ENCODE data around the gene MARCHF5. TPM values are rescaled to one million over a fixed set of nuclear protein-coding genes. Genes with fewer than 3 reads are reported as not detected.

Gene MARCHF5
- total and polyA plus RNA-seq, 2 of the 8 experiments (the other 6 are each of a cell fraction or from before 2014, with no cell fraction given), result 8.7 to 26.8 TPM

- FAIRE-seq (no peak), DNase-seq (ENCODE audit: low read depth in 1 of 2, low spot score in 2 of 2) (no peak)
- 0 out of 4 replicates have a peak, but pooled peaks cover 0 to 3% of the 10 kb centered on the region in 2 experiments for H3K79me2 ChIP-seq (ENCODE audit: control insufficient read depth in 1 of 2, insufficient read depth in 2 of 2, low read length in 2 of 2)
- H3K56ac ChIP-seq (replicated peaks; ENCODE audit: insufficient read length, low read depth, low read length), result no peak overlapping the region
- no peak overlapping the region for H2AK5ac ChIP-seq (ENCODE audit: low read depth, low read length)
- H3K9me3 ChIP-seq (ENCODE audit: insufficient read depth in 2 of 2, low read depth in 1 of 2, low read length in 1 of 2), result no peaks in the 10 kb centered on the region
- no peak overlapping the region for H4K8ac ChIP-seq (ENCODE audit: extremely low read depth, insufficient read depth, low read length)
- no peak overlapping the region for H2AFZ ChIP-seq (ENCODE audit: low read length)
- WGBS, 2 experiments (ENCODE audit: extremely low coverage in 1 of 2, insufficient coverage in 1 of 2, insufficient read length in 1 of 2, insufficient replicate concordance in 2 of 2, low coverage in 1 of 2, low lambda C conversion rate in 2 of 2, missing lambda C conversion rate in 1 of 2), result 92% methylated on average over 10 of the region's 10 CpGs; no CpG with 5 or more reads in 1 of the 2 experiments
- CTCF ChIA-PET (ENCODE audit: partially characterized antibody), result interaction anchor here (0.6 to 1.6 kb wide), 3 partner anchors 9 to 104 kb away, joined by 3 to 5 read pairs (median 3); no protein-coding TSS in a partner anchor
- no peak overlapping the region for H3K27ac ChIP-seq (ENCODE audit: low read depth, low read length)
- H4K5ac ChIP-seq (ENCODE audit: insufficient read length, low read depth, low read length), result no peak overlapping the region
- H2BK12ac ChIP-seq (ENCODE audit: low read depth, low read length), result no peak overlapping the region
- no peak overlapping the region for H2BK120ac ChIP-seq (replicated peaks; ENCODE audit: low read depth, low read length)
- H3K4me1 ChIP-seq (replicated peaks in 1 of 4; ENCODE audit: control insufficient read depth in 3 of 4, insufficient read depth in 4 of 4, low read length in 3 of 4), result no peaks in the 10 kb centered on the region
- POLR2A ChIA-PET (ENCODE audit: partially characterized antibody), result no interaction called here
- no peak overlapping the region for H3K9ac ChIP-seq (replicated peaks in 1 of 4; ENCODE audit: extremely low read depth in 1 of 4, low read depth in 3 of 4, low read length in 3 of 4)
- no peak overlapping the region for H2BK20ac ChIP-seq (ENCODE audit: low read length)
- no peaks in the 10 kb centered on the region for H4K20me1 ChIP-seq (replicated peaks in 1 of 2; ENCODE audit: control insufficient read depth in 1 of 2, insufficient read depth in 2 of 2, low read length in 2 of 2)
- H4K91ac ChIP-seq (replicated peaks; ENCODE audit: insufficient read length, low read length), result no peak overlapping the region
- no peak overlapping the region for H3K18ac ChIP-seq (ENCODE audit: extremely low read depth, low read length)
- no peaks in the 10 kb centered on the region for H3K79me1 ChIP-seq (ENCODE audit: low read depth, low read length)
- H3K23me2 ChIP-seq (ENCODE audit: low read depth, low read length), result no peaks in the 10 kb centered on the region
- H3K4ac ChIP-seq (replicated peaks; ENCODE audit: insufficient read length, low read depth, low read length), result no peak overlapping the region
- no peak overlapping the region for H2BK15ac ChIP-seq (ENCODE audit: low read length)
- no peaks in the 10 kb centered on the region for H3K27me3 ChIP-seq (replicated peaks in 1 of 4; ENCODE audit: control insufficient read depth in 3 of 4, extremely low read depth in 1 of 4, insufficient read depth in 3 of 4, low read length in 3 of 4)
- no peak overlapping the region for H3K4me3 ChIP-seq (ENCODE audit: extremely low read depth in 1 of 4, insufficient read depth in 2 of 4, low read depth in 3 of 4, low read length in 4 of 4)
- H3K4me2 ChIP-seq (ENCODE audit: insufficient read depth in 1 of 2, low read depth in 2 of 2, low read length in 2 of 2), result no peak overlapping the region
- H3K36me3 ChIP-seq (ENCODE audit: control insufficient read depth in 2 of 4, insufficient read depth in 4 of 4, low read length in 3 of 4), result no peaks in the 10 kb centered on the region
- H3K14ac ChIP-seq (ENCODE audit: insufficient read length), result no peak overlapping the region
- no peak overlapping the region for H3K23ac ChIP-seq (ENCODE audit: insufficient read length)
- H2BK5ac ChIP-seq (ENCODE audit: low read depth, low read length), result no peak overlapping the region
- TF ChIP-seq ATF2 (IDR thresholded peaks at IDR 0.05; ENCODE audit: low read length) (no peak), SAP30 (IDR thresholded peaks at IDR 0.05; ENCODE audit: insufficient read depth, insufficient replicate concordance, low read length) (no peak), SP4 (IDR thresholded peaks at IDR 0.05; ENCODE audit: low read length) (no peak), CBX5 (IDR thresholded peaks at IDR 0.05; ENCODE audit: low read depth, low read length) (no peak), NANOG (IDR thresholded peaks at IDR 0.05; ENCODE audit: insufficient read depth, low read depth, low read length, poor library complexity, severe bottlenecking) (no peak), HDAC6 (IDR thresholded peaks at IDR 0.05; ENCODE audit: low read depth, low read length) (no peak), SP2 (IDR thresholded peaks at IDR 0.05; ENCODE audit: low read length) (no peak), FOSL1 (IDR thresholded peaks at IDR 0.05; ENCODE audit: insufficient read depth, low read depth, low read length) (no peak), SIX5 (IDR thresholded peaks at IDR 0.05; ENCODE audit: low read depth, low read length) (no peak), GTF2F1 (IDR thresholded peaks at IDR 0.05; ENCODE audit: borderline replicate concordance, low read depth, low read length) (no peak), POU5F1 (IDR thresholded peaks at IDR 0.05; ENCODE audit: low read depth, low read length) (no peak)
- TF ChIP-seq, protein P1, sequence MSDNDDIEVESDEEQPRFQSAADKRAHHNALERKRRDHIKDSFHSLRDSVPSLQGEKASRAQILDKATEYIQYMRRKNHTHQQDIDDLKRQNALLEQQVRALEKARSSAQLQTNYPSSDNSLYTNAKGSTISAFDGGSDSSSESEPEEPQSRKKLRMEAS (IDR thresholded peaks at IDR 0.05), result no peak
These were observed 6.8 kb upstream of the MARCHF5 start for GRCh38 chr10:92284112-92284704.

Measured in H1 (cell line).